SIG-M5 treated with dmso at 0.1 percent for 504 hours (cell line): Measurements from ENCODE around the gene TRABD2B.

Experiments used
- DNase-seq: peaks from one replicate; lab custom pipeline; 2025; ENCODE audit not compliant: unreplicated experiment; lab: John Stamatoyannopoulos, UW

The TRABD2B gene

GRCh38 chr1:47855230-47855629 lies 142.0 kb downstream of the TRABD2B start:
- no peak for DNase-seq

DNA sequence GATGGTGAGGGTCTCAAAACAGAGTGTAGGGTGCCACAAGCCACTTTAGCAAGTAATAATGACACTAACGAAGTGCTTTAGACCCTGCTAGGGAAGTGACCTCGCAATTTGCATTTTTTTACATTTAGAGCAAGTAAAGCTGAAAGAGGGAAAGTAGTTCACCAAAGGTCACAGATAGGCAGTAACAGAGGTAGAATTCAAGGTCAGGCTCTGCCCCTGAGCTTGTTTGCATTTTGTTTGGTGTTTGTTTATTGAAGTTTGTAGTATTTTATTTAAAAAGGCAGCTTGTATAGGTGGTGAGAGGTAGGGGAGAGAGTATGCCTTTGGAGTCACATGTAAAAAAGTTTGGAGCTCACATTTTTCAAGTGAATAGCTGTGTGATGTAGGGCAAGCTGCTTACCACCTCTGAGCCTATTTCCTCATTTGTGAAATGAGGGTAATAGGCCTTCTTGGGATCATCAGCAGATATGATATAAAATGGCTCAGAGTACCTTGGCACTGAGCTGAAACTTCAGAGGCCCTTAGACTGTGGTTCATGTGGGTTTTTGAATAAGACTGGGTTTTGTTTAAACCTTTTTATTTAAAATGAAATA lies 142.5 kb downstream of the TRABD2B start:
- no peak for DNase-seq

GRCh38 chr1:47853852-47854251 lies 143.3 kb downstream of the TRABD2B start:
- DNase-seq, result no peak

- no peak for DNase-seq
These were observed 144.1 kb downstream of the TRABD2B start for GRCh38 chr1:47853059-47853458.

DNA sequence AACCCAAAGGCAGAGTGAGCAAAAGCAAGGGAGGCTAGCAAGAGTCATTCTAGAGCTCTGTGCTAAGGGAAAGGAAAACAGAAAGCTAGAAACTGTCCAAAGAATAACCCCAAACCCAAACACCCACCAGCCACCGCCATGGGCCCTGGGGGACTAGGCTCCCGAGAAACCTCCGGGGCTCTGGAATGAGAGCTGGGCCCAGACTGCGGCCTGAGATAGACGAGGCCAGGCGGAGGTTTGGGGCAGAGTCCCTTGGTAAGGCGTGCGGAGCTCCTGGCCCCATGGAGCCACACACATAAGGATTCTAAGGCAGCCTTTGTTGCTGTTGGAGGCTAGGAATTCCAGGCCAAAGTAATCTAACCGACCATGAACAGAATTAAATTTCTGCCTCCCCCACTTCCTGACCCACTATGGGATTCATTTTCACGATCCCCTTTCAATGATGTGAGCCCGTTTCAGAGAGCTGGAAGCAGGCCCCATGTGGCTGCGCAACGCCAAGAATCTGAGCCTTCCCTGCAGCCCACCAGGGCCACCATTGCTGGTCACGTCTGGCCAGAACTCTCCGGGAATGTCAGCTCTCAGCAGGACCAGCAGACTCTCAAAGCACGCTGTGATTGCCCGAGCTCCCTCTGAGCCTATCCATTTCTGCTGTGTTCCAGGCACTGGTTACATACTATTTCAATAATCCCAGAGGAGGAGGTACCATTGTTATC lies 145.0 kb downstream of the TRABD2B start:
- DNase-seq, result no peak

- DNase-seq, result no peak
These were observed 146.7 kb downstream of the TRABD2B start for GRCh38 chr1:47850451-47850850.

- DNase-seq, result no peak
These were observed 147.5 kb downstream of the TRABD2B start for GRCh38 chr1:47849591-47850261.

- no peak for DNase-seq
These were observed 148.1 kb downstream of the TRABD2B start for GRCh38 chr1:47849005-47849521.

- DNase-seq, result no peak
These were observed 149.4 kb downstream of the TRABD2B start for GRCh38 chr1:47847763-47848162.

DNA sequence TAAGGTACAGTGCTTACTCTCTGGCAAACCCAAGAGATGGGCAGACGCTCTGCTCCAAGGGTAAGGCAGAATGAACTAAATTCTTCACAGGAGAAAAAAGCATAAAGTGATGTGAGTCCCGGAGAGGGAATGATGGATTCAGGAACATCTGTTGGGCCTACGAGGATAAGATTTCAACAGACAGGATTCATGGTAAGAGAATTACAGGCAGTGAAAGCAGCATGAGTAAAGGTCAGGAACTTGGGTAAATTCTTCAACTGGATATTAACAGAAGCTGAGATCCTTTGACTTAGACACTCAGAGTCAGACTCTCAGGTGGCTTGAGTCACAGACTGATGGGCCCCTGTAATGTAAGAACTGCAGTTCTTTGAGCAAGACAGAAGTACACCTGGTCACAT lies 152.6 kb downstream of the TRABD2B start:
- DNase-seq, result no peak

- no peak for DNase-seq
These were observed 153.2 kb downstream of the TRABD2B start for GRCh38 chr1:47843781-47844557.

DNA sequence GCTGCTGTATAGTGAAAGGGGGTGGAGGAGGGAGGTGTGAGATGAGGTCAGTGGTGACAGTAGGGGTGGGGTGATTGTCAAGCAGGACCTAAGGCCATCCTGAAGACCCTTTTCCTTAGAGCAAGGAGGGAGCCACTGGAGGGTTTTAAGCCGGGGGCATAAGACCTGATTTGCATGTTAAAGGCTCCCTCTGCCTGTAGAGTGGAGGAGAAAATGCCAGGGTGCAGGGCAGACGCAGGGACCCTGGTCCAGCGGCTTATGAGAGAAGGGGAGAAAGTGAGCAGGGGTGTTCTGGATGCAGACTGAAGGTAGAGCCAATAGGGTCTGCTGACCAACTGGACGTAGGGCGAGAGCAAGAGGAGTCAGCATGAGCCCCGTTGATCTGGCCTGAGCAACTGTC lies 154.1 kb downstream of the TRABD2B start:
- no peak for DNase-seq

DNA sequence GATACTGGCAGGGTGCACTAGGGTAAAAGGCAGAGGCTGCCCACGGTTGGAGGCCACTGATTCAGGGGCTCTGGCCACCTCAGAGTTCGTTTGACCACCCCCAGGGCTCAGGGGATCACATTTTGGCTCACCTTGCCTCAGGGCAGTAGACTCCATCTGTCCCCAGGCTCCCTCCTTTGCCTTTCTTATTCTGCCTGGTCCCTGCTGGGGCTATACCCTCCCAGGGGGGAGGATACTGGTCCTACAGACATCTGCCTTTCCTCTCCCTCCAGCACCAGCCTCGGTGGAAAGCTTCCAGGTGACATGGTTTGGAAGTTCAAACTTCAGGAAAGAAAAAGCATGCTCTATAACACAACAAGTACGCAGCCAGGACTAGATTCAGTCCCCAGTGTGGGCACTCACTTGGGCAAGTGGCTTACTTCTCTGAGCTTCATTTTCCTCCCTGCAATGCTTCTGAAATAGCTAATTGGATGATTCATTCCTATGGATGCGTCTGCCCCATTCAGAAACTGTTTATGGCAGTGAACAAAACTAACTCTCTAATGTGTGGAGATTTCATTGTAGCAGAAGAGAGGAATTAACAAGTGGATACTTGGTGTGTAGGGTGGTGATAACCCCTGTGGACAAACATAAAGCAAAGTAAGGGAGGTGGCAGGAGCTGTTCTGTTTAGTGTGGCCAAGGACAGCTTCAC lies 154.8 kb downstream of the TRABD2B start:
- DNase-seq, result no peak

DNA sequence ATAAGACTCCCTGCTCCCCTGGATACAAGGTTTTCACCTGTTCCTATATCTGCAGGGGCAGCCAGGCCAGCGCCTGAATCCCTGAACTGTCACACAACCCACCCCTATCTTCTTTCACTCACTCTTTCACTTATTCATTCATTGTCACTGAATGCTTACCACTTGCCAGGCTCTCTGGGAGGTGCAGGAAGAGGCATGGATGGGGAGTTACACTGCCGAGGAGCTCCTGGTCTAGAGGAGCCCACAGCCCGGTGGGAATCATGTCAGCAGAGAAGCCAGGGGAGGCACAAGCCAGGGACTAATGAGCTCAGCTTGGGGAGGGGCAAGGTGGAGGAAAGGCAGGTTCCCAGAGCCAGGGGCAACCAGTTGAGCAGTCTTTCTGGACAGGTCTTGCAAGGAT lies 155.8 kb downstream of the TRABD2B start:
- no peak for DNase-seq

DNA sequence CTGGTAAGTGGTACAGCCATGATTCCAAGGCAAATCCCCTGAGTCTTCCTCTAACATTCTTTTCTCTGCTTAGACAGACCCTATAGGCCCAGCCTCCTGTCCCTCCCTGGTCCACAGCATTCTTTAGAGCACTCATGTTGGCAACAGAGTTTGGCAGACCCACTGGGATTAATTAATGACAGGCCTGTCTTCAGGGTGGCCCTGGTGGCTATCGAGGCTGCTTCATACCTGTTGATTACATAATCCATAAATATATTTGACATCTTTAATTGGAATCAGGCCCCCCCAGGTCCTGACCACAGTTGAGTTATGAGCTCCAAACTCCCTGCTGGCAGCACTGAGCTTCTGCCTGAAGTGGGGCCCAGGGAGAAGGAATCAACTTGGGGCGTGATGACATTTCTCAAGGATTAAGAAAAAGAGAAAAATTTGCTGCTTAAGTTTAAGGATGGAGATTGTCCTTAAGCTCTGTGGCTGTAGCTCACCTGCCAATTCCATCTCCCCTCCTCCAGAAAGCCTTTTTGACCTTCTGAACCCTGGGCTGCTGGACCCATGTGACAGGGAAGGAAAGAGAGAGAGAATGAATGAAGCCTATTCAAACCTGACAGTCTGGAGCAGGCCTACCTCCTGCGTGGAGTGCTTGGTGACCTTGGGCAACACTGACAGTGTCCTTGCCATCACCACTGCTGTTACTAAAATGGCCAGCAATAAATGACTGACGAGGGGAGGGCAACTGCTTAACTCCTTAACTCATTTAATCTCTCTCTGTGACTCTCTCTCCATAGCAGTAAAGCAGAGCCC lies 156.6 kb downstream of the TRABD2B start:
- no peak for DNase-seq

DNA sequence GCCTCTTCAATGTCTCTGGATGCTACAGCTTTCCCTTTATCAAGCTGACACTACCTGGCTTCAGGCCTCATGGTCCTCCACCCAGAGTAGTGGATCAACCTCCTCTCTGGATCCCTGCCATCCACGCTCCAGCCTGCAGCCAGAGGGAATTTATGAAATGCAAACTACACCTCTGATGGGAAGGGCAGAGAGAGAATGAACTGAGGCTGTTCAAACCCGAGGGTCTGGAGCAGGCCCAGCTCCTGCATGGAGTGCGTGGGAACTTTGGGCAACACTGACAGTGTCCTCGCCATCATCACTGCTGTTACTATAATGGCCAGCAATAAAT lies 157.8 kb downstream of the TRABD2B start:
- DNase-seq, result no peak

DNA sequence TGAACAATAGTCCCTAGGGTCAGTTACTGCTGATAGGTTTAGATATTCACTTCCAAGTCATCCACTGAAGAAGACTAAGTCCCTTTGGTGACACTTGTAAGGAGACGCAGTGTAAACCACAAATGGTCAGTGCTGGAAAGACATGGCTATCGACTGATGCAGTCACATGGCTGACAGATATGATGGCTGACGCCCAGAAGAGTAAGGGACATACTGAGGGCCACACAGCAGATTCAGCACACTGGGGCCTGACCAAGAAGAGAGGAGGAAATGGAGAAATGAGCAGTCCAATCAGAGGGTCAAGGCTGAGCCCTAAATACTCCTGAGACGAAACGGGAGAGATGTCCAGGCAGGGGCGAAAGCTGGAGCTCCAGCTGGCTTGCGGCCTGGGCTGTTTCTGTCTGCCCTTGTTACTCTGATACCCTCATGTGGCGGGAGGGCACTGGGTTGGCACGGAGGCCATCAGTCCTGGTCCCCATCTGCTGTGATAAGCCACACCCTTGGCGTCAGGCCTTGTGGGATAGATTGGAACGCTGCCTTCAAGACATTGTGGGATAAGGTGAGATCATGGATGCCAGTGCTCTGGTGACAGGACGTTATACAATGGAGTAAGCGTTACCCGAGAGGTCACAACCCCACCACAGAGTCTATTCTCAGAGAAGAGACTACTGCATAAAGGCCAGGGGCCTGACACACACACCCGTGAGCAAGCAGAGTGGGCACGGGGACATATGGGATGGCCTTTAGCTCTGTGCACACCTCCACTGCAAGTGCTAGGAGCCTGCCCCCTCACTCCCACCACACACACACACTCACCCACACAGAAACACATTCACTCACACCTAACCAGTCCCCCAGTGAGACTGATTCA lies 158.4 kb downstream of the TRABD2B start:
- DNase-seq, result no peak

- no peak for DNase-seq
These were observed 159.2 kb downstream of the TRABD2B start for GRCh38 chr1:47837866-47838561.
